Stimulated activated CD8-positive, alpha-beta memory T cell treated with anti-CD3 and anti-CD28 coated beads, Interleukin-12 subunit alpha, Interleukin-12 subunit beta, amount 100 ng/mL, for 4 hours (primary cell): ENCODE data around the gene CD180.

Experiments
- DNase-seq: peaks from one replicate; pipeline ENCODE4 v3.0.0-alpha.2; 2020; ENCODE audit warnings: low read depth

CD180 gene

DNA sequence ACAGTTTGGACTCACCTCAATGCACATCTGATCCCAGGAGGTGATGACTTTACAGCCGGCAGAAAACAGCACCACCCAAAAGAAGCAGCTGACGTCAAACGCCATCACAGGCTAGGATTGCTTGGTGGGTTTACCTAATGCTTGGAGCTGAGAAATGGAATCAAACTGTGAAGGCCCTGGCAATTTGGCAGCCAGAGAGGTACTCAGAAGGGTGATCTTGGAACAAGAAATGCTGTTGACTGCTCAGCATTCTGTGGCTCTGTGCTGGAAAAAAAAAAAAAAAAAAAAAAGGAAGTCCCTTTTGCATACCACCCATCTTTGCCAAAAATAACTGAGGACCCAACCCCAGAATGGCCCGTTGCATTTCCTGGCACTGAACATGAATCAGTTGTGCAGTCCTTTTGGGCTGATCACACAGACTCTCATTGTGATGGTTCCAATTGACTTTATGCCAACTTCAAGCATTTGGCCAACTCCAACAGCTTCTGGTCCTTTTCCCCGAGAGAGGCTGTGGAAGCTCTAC lies at the start of gene CD180:
TSS of gene CD180 (minus strand) at position 263 of the 523 bp plus-strand sequence. CDS start at position 105, 158 bp downstream.
- DNase-seq: no peak

DNA sequence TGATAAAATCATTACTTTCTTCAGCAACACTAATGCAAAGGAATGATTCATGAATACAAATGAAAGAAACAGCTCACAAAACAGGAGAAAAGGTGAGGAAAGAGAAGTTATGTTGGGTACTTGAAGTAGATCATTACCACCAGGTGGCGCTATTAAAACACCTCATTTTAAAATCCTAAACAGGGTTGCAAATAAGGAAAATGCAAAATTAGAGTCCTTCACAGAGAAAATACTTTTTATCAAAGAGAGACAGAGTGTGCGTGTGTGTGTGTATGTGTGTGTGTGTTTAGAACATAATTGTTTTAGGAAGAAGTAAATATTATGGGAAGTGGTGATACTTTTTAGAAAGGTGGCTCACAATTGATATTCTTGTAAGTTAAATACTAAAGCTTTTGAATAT lies 49.5 kb upstream of the CD180 start:
- DNase-seq: no peak

DNA sequence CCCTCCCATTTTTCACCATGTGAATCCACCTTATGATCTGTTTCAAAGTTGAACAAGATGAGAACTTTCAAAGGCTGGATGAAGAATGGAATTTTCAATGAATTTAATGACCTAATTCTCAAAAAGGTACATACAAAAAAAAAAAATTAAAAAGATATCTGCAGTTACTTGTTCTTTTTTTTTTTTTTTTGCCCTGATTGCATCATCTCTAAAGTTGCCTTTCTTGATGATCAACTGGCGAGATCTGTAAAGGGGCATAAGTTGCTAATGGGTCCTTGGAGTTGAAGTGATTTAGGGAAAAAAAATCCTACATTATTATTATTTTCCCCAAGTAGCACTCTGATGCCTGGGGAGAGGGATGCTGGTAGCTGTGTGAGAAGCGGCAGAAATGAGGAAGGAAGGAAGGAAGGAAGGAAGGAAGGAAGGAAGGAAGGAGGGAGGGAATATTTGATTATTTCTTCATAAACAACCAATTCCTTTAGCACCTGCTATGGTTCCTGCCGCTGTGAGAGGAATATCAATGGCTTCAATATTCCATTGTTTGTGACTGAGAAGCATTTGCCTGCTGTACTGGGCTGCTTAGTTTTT lies 48.8 kb upstream of the CD180 start:
- DNase-seq: no peak

DNA sequence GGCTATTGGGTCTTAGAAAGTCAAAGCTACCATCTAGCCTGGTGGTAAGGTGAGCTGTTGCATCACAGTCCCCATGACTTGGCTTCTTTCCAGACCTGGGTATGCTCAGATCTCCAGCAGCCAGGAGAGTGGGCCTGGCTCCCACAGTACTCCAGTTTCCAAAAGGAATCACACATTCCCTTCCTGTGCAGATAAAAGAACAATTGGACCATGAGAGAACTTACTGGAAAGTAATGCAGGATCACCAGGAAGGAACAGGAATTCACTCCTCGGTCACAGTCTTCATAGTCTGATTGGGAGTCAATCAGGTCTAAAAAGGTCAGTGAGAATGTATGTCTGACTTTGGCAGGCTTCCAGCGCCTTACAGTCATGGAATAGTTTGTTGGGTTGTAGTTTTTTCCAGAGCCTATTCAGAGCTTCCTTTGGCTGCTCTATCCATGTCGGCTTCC lies 47.8 kb upstream of the CD180 start:
- DNase-seq: no peak

DNA sequence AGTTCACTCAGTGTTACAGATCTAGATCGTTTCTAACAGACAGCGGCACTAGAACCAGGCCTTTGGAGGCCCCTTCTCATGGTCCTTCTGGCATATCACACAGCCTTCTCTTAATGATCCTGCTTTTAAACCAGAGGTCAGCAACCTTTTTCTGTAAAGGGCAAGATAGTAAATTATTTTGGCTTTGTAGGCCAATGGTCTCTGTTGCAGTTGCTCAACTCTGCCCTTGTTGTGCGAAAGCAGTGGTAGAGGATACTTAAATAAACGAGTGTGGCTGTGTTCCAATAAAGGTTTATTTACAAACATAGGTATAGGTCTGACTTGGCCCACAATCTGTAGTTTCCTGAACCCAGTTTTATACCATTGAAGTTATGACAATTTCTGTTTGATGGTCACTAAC lies 47.3 kb upstream of the CD180 start:
- no peak for DNase-seq

DNA sequence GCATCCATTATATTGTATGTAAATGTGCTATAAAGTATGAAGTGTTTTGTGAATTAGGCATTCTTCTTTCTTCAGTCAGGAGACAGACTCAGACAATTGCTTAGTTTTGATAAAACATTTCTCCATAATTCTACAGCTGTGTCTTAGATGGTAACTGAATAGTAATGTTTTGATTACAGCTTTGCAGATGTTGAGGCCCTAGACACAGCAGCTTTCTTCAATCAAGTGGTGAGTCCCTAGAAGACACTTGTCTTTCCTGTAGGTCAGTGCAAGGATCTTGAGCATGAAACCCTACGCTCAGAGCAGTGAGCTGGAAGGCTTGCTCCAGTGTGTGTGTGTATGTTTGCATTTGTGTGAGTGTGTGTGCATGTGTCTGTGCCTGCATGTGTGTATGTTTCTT lies 46.8 kb upstream of the CD180 start:
- DNase-seq: no peak

DNA sequence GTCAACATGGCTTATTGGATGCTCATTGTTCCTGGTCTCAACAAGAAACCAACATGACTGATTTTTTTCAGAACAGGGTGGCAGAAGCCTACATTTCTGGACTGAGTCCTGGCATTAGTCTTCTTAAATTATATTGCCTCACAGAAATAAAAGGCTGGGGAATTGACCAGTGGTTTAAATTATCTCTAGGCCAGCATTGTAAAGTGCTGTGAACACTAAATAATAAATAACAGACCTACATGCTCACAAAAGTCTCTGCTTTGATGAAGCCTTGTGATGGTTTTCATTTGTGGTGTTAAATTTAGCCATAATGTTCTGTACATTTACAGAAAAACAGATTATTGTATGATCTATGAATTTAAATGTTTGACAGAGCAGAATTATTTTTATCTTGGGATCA lies 44.7 kb upstream of the CD180 start:
- no peak for DNase-seq

DNA sequence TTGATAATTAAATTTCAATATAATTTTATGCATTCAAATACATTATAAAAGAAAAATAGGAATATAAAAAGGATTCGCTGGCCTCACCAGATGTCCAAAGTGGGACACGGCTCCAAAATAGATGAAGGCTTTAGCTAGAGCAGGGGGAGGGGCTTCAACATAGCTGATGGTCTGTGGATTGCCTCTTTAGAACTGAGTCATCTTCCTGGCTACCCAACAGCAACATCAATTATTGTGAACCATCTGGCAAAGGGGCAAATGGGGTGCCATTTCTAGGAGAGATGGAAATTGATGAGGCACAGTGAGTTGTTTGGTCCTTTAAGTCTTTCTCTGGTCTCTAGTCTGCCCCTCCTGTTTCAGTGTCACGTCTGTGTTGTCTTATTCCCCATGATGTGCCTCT lies 44.2 kb upstream of the CD180 start:
- no peak for DNase-seq

DNA sequence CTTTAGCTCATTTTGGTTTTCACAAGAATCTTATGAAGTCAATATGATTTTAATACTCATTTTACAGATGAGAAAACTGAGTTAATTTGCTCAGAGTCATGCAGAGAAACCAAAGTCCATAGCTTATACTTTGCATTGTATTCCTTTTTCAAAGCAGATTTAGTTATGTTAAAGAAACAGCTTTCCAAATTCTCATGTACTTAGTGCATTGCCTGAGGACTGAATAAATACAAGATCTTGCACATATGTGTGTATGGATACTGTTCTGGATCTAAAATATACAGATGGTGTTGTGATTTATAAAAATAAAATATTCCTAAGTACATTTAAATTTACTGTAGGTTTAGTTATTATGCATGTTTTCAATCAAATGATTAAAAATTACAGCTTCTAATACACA lies 43.5 kb upstream of the CD180 start:
- no peak for DNase-seq

DNA sequence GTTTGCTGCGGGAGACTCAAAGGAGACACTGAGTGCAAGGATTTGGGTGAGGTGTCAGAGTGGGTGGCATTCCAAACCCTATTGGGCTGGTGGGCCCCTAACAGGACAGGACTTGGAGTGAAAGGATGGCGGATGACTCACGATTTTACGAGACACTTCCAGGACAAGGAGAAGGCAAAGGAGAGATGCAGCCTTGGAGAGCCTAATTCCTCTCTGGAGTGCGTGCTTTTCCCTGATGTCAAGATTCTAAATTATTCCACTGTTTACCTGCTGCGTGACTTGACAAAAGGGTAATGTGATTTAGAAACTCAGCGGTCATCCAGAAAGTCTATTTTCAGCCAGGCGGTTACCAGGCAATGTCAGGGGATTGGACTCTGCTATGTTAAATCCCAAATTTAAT lies 41.6 kb upstream of the CD180 start:
- DNase-seq: no peak

DNA sequence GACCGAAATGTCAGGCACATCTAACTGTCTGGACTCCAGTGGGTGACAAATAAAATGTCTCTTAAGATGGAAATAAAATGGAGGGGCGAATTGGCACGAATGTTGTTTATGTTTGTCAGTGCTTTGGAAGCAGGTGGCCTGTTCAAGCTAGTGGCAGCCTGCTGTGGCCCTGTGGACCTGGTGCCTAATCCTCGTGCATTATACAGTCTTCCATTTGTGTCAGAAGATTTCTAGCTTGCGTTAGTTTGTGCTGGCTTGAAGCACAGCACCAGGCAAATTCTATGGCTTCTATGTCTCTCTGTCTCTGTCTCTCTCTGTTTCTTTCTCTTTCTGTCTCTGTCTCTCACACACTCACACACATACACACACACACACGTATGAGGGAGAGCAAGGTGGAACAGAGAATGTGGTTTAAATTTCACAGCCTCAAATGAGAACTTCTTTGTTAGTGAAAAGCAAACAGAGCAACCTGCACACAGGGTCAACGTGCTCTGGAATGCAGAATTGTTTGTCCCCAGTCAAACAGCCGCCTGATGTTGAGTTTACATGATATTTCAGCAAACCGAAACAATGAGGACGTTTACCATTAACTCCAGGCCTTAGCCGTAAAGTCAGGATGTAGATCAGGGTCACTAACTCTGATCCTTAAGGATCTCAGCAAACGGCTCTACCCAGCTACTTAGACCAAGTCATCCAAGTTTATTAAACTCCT lies 39.0 kb upstream of the CD180 start:
- DNase-seq: no peak

DNA sequence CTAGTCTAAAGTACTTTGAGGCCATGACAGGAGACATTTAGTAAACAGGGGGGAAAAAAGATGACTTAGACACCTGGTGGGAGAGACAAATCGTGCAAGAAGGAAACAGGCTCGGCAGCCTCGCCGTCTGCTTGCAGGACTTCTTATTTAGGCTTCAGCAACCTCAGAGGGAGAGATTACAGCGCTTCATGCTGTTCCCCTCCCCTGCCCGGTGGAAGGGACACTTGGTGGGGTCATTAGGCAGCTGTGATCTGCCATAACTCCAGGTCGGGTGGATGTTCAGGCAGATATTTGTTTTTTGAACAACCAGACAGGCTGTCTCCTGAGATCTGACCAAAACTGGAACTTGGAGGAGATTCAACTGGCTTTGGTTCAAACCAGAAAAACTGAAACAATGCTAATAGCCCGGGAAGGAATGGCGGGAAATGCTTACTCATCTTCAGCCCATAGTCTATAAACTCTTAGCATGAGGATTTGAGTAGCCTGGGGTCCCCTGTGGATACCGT lies 38.1 kb upstream of the CD180 start:
- DNase-seq: no peak

DNA sequence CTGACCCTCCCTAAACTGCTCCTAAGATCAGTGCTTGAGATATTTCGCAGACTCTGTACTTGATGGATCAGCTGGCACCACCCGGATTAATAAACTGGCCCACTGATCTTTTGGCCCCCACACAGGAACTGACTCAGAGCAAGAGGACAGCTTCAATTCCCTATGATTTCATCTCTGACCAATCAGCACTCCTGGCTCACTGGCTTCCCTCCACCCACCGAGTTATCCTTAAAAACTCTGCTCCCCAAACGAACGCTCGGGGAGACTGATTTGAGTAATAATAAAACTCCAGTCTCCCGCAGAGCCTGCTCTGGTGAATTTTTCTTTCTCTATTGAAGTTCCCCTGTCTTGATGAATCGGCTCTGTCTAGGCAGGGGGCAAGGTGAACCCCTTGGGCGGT lies 36.5 kb upstream of the CD180 start:
- DNase-seq: no peak

DNA sequence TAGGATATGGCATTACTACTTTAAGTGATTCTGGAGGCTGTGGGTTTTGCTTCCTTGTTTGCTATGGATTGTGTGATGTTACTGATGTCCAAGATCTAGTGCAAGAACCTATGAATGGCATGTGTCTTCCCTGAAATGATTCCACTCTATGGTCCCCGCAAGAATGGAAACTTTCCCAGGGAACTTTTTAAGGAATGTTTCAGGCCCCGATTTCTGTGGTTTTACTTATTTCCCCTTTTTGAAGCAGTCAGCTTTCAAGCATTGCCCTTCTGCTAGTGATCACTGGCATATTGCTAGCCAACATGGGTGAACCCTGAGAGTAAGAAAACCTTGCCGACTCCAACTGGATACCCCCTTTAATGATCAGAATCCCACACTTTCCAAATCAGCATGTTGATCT lies 26.6 kb upstream of the CD180 start:
- no peak for DNase-seq

DNA sequence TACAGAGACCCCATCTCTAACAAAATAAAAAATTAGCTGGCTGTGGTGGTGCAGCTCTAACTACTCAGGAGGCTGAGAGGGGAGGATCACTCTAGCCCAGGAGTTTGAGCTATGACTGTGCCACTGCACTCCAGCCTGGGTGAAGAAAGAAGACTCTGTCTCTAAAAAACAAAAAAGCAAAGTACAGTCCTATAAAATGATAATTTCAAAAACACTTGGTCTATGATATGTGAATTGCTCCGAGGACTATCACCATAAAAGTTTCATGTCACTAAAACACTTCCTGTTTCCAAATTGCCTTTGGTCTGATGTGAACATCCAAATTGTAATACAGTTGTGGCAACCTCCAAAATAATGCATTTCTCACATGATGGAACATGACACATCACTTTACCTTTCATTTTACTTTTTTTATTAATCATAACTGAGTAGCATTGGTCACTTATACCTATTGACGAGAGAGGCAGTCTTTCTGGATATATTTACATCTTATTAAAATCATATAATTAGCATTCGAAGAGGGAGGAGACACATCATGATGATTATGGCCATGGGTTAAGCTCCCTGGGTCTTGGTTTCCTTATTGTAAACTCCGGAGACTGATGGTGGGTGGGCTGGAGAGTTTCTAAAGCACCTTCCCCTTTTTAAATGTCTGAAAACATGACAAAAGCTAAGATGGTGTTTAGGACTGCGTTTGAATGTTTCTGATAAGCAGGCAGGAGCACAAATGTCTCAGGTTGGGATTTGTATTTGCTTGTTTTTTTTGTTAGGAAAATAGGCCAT lies 25.8 kb upstream of the CD180 start:
- DNase-seq: no peak

DNA sequence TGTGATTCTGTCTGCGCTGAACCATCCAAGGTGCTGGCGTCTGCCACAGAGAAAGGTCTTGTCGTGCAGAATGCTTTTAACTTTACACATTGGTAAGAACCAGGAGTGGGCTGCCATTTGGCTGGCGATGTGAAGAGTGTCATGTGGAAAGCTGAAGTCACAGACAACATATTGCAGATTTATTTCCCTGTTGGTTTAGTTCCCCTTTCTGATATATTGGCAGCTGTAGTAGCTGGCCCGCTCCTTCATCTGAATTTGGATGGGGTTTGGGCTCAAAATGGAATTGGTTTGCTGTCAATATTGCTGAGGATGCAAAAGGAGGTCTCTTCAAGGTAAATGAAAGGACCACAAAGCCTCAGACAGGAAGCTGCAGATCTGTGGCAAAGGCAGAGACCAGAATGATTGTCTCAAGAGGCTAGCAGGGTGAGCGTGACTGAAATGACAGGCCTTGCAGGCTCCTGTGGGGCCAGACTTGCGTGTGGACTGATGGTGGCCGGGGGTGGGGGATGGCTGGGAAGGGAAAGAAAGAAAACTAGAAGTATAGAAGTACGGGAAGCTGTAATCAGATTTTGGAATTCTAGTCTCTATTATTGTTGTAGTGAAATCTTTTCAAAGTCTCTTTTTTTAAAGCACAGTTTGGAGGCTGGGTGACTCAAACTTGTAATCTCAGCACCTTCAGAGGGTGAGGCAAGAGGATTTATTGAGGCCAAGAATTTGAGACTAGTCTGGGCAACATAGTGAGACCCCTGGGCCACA lies 25.1 kb upstream of the CD180 start:
- DNase-seq: no peak

DNA sequence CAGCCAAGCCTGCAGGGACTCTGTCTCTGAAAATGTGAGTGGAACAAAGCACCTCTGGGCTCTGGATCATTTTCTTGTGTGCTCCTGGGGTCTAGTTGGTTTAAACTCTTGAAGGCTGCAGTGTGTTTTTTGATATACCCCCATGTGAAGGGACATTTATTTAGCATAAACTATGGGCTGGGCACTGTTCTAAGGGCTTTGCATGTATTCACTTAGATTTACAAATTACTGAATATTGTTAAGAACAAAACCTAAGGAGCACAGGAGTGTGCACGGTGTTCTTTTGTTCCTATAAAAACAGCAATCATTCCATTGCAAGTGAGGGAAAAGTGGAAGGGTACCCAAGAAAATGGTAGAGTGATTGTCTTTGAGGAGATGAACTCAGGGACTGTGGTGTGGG lies 20.0 kb upstream of the CD180 start:
- DNase-seq: no peak

DNA sequence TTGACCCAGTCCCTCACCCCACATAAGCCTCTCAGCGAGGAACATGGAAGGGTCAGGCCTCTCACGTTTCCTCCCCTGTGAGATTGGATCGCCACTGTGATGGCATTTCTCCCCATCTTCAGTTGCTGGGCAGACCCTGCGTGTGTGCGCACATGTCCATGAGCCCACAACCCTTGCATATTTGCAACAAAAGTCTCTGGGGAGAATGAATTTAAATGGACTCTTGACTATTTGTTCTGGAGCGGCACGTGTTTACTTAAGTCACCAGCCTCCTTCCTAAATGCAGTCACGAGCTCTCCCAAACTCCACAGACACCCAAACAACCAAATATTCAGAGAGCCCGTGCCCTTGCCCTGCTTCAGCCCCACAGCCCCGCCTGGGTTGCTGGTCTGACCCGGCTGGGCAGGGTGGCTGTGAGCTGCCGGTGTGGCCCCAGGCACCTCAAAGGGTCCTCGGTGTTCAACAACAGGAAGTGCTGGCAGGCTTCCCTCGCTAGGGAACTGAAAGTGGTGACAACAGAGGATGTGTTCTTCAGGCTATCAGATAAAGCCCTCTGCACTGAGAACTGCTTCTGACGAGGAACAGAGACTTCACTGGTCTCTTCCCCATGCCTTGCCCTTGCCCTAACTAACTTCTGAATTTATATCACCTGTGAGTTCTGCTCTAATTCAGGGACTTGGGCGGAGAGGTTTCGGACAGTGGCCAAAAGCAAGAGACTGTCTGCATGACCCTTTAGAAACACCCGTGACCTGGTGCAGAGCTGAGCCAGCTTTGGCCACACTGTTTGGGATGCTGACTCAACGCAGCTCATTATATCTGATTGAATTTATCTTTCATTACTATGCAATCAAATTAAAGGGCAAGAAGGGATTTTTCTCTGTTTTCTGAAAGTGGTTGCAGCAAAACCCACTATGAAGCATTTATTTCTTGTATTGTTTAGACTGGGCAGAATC lies 19.2 kb upstream of the CD180 start:
- DNase-seq: peak; percentile 29

DNA sequence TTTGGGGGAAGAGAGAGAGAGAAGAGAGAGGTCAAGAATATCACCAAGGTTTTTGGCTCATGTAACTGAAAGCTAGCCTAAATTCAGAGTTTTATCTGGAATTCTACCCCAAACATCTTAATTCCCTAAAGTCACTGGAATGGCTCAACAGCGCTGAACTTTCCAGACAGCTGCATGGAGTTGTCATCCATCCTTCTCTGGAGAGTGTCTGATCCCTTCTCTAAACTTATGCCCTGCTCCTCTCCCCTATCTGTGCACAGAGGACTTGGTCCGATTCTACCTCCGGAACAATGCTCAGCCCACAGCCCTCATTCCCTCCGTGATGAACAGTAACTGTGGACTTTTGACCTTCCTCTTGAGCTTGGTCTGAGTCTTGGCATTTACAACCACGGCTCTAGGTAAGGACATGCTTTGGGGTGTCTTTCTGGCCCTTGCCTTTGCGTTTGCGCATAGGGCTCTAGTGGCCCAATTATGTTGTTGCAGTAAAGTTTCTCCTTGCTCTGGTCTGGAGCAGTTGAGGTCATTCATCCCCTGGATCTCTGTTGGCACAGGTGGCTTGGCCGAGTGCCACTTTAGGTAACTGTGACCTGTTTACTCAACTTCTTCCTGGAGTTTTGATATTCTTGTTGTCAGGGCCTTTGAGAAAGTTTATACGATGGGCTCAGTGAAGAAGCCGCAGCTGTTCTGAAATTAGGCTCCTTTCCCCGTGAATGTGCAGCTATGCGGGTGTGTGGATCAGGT lies 18.3 kb upstream of the CD180 start:
- DNase-seq: no peak

DNA sequence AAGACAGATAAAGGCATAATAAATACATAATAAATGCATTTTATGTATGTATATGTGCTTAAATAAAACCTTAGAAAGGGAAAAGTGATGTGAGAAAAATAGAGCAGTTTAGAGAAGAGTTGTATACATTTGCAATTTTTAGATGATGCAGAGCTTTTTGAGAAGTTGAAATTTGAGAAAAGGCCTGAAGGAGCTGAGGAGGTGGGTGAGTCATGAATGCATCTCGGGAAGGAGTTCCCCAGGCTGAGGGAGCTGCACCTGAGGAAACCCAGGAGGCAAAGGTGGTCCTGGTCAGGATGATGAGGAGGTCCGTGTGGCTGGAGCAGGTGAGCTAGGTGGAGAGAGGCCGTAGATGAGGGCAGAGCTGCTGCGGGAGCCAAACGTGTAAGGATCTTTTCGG lies 17.4 kb upstream of the CD180 start:
- DNase-seq: no peak
